Fibroblast of lung (primary cell): ENCODE results near the gene GPC5.

Source experiments
- EZH2 ChIP-seq: IDR thresholded peaks from 2 replicates; pipeline ENCODE4 v1.5.1; 2012; ENCODE audit warnings: low read length, control low read depth, mild to moderate bottlenecking; ENCODE audit errors: missing control alignments
- TF ChIP-seq, protein P1 (sequence below), 2 donors: IDR thresholded peaks in 1 of 2; conservative IDR thresholded peaks in 1 of 2; 1 replicate in 1 of 2; 2 replicates in 1 of 2; pipeline ENCODE4 v1.5.1; 2011 to 2012; ENCODE audit warnings: low read length in 2 of 2, control low read depth in 1 of 2, inconsistent platforms in 1 of 2, low read depth in 1 of 2, mild to moderate bottlenecking in 1 of 2

DNA sequence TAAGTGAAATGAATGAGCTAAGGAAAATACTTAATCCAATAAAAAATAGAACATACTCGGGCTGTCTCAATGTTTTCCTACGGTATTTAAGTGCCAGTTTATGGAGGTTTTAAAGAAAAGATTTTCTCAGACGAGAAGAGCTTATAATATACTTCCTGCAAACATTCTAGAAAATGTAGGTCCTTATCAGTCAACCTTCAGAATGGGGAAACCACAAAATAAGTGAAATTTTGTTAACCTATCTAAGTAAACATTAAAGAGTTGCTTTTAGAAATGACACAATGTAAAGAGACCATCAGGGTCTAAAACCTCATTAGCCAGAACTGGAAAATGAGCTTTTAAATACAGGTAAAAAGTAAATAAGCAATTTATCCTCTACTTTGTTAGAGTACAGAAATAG, 38.8 kb upstream of the GPC5 start:
- TF ChIP-seq, protein P1, sequence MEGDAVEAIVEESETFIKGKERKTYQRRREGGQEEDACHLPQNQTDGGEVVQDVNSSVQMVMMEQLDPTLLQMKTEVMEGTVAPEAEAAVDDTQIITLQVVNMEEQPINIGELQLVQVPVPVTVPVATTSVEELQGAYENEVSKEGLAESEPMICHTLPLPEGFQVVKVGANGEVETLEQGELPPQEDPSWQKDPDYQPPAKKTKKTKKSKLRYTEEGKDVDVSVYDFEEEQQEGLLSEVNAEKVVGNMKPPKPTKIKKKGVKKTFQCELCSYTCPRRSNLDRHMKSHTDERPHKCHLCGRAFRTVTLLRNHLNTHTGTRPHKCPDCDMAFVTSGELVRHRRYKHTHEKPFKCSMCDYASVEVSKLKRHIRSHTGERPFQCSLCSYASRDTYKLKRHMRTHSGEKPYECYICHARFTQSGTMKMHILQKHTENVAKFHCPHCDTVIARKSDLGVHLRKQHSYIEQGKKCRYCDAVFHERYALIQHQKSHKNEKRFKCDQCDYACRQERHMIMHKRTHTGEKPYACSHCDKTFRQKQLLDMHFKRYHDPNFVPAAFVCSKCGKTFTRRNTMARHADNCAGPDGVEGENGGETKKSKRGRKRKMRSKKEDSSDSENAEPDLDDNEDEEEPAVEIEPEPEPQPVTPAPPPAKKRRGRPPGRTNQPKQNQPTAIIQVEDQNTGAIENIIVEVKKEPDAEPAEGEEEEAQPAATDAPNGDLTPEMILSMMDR (conservative IDR thresholded peaks at IDR 0.05 in 1 of 2, IDR thresholded peaks at IDR 0.05 in 1 of 2; ENCODE audit: low read depth in 1 of 2, low read length in 2 of 2): no peak
- no peak for TF ChIP-seq EZH2
